Karpas-422 (cell line): ENCODE data around the gene FAM209B. TPM values are rescaled to one million over a fixed set of nuclear protein-coding genes. Genes with fewer than 3 reads are reported as not detected.
"Not testable (repeated sequence)": the region's sequence is repeated elsewhere in the genome, so short reads cannot be mapped to it uniquely, and the experiment has no call there.

Experiments
- DNase-seq: peaks from one replicate; pipeline ENCODE4 v3.0.0-alpha.2; 2015
- H2AFZ ChIP-seq: fragments of 200-600 bp; sonication (generic); 2 replicates; pipeline ENCODE4 v1.6.1; 2014; ENCODE audit warnings: antibody characterized with exemption, low read length, mixed read lengths
- H3K27ac ChIP-seq: fragments of 200-600 bp; sonication (generic); 2 replicates; pipeline ENCODE4 v1.5.1; 2014; ENCODE audit warnings: mild to moderate bottlenecking, low read length, moderate library complexity
- H3K27me3 ChIP-seq: fragments of 200-600 bp; sonication (generic); 2 replicates; pipeline ENCODE4 v1.6.1; 2014; ENCODE audit warnings: low read length, mixed read lengths
- H3K36me3 ChIP-seq: fragments of 200-600 bp; sonication (generic); 2 replicates; pipeline ENCODE4 v1.6.1; 2014; ENCODE audit warnings: low read length, mixed read lengths; ENCODE audit not compliant: insufficient read depth
- H3K4me1 ChIP-seq: fragments of 200-600 bp; sonication (generic); 2 replicates; pipeline ENCODE4 v1.6.1; 2014; ENCODE audit warnings: mild to moderate bottlenecking, low read length, mixed read lengths
- H3K4me2 ChIP-seq: fragments of 200-600 bp; sonication (generic); 2 replicates; pipeline ENCODE4 v1.6.1; 2014; ENCODE audit warnings: low read length, low read depth, mild to moderate bottlenecking; ENCODE audit not compliant: poor library complexity, severe bottlenecking
- H3K4me3 ChIP-seq: fragments of 200-600 bp; sonication (generic); 2 replicates; pipeline ENCODE4 v1.5.1; 2014; ENCODE audit warnings: mild to moderate bottlenecking, antibody characterized with exemption, low read length, mixed read lengths
- H3K79me2 ChIP-seq: fragments of 200-600 bp; sonication (generic); 2 replicates; pipeline ENCODE4 v1.6.1; 2014; ENCODE audit warnings: mild to moderate bottlenecking, low read length, mixed read lengths
- H3K9ac ChIP-seq: fragments of 200-600 bp; sonication (generic); 2 replicates; pipeline ENCODE4 v1.6.0; 2014; ENCODE audit warnings: low read length
- H3K9me2 ChIP-seq: fragments of 200-600 bp; sonication (generic), shearing (Covaris generic); replicated peaks from 2 replicates; pipeline ENCODE4 v1.6.0; 2014; ENCODE audit warnings: mild to moderate bottlenecking, low read length, moderate library complexity; ENCODE audit not compliant: insufficient read depth
- H3K9me3 ChIP-seq: fragments of 300-700, 200-600 bp; sonication (generic); 2 replicates; pipeline ENCODE4 v1.6.1; 2014; ENCODE audit warnings: low read length, mixed read lengths
- H4K20me1 ChIP-seq: fragments of 200-600 bp; sonication (generic); 2 replicates; pipeline ENCODE4 v1.6.1; 2014; ENCODE audit warnings: mild to moderate bottlenecking, antibody characterized with exemption, low read length, low read depth; ENCODE audit not compliant: insufficient read depth
- total RNA-seq: library from RNA; depleted of rRNA; stranded (reverse); fragments of >200 nt; shearing (Covaris generic); gene quantifications from 2 replicates; pipeline ENCODE4 v1.2.3, GENCODE V29; 2014; ENCODE audit warnings: low replicate concordance

FAM209B gene
- total RNA-seq, 1 experiment from 2014 or later = 0.60 TPM

- Histone ChIP-seq H3K4me2 (no peak overlapping the region), H3K79me2 (no peaks in the 10 kb centered on the region), H4K20me1 (no peaks in the 10 kb centered on the region), H3K4me3 (no peak overlapping the region), H3K9me3 (no peaks in the 10 kb centered on the region), H3K27me3 (no peaks in the 10 kb centered on the region), H3K4me1 (peaks cover 15% of the 10 kb centered on the region), H3K27ac (no peak overlapping the region), H3K36me3 (no peaks in the 10 kb centered on the region), H2AFZ (no peak overlapping the region), H3K9me2 (no peaks in the 10 kb centered on the region), H3K9ac (no peak overlapping the region)
- no peak for DNase-seq
Measured at GRCh38 chr20:56551571-56551970, 18.5 kb downstream of the FAM209B start.

DNA sequence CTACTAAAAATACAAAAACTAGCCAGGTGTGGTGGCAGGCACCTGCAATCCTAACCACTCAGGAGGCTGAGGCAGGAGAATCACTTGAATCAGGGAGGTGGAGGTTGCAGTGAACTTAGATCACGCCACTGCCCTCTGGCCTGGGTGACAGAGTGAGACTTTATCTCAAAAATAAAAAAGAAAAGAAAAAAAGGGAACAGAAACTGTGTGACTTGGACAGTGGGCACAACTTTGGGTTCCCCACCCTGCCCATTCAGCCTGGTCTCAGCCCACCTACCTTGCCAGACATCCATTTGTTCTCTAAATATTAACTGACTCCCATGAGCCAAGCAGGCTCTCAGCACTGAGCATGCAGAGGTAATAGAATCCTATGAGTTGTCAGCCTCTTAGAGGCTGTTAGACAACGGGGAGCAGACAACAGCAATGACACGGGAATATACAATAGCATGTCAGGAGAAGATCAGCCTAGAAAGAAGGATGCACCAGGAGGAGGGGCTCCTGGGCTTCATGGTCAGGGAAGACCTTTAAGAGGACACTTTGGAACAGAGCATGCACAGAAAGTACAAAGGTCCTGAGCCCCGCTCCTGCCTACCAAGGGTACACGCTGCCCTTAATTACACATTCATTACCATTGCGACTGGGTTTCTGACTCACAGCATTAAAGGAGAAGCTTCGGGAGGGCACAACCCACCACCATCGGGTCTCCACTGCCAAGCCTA, 20.0 kb downstream of the FAM209B start:
- Histone ChIP-seq H3K9ac (no peak overlapping the region), H3K4me2 (no peak overlapping the region), H3K4me3 (no peak overlapping the region), H3K27ac (no peak overlapping the region), H3K79me2 (no peaks in the 10 kb centered on the region), H3K9me2 (no peaks in the 10 kb centered on the region), H4K20me1 (no peaks in the 10 kb centered on the region), H3K9me3 (no peaks in the 10 kb centered on the region), H3K36me3 (no peaks in the 10 kb centered on the region), H3K4me1 (peaks cover 15% of the 10 kb centered on the region), H2AFZ (no peak overlapping the region), H3K27me3 (no peaks in the 10 kb centered on the region)
- DNase-seq = no peak

GRCh38 chr20:56554869-56555268, 21.8 kb downstream of the FAM209B start:
- no peaks in the 10 kb centered on the region for H3K36me3 ChIP-seq
- no peak overlapping the region for H3K27ac ChIP-seq
- H4K20me1 ChIP-seq = no peaks in the 10 kb centered on the region
- H3K9me2 ChIP-seq = no peaks in the 10 kb centered on the region
- H2AFZ ChIP-seq = no peak overlapping the region
- no peaks in the 10 kb centered on the region for H3K9me3 ChIP-seq
- peaks cover 15% of the 10 kb centered on the region for H3K4me1 ChIP-seq
- peak overlapping the region; percentile 29 for H3K4me2 ChIP-seq
- DNase-seq = peak; percentile 73
- H3K27me3 ChIP-seq = no peaks in the 10 kb centered on the region
- H3K4me3 ChIP-seq = no peak overlapping the region
- H3K79me2 ChIP-seq = no peaks in the 10 kb centered on the region
- H3K9ac ChIP-seq = no peak overlapping the region

- Histone ChIP-seq H3K4me3 (no peak overlapping the region), H2AFZ (no peak overlapping the region), H4K20me1 (no peaks in the 10 kb centered on the region), H3K27ac (no peak overlapping the region), H3K4me2 (no peak overlapping the region), H3K9me2 (no peaks in the 10 kb centered on the region), H3K9ac (no peak overlapping the region), H3K79me2 (no peaks in the 10 kb centered on the region), H3K27me3 (no peaks in the 10 kb centered on the region), H3K9me3 (no peaks in the 10 kb centered on the region), H3K4me1 (peaks cover 14% of the 10 kb centered on the region), H3K36me3 (no peaks in the 10 kb centered on the region)
- DNase-seq = no peak
Measured at GRCh38 chr20:56558968-56559367, 25.9 kb downstream of the FAM209B start.

DNA sequence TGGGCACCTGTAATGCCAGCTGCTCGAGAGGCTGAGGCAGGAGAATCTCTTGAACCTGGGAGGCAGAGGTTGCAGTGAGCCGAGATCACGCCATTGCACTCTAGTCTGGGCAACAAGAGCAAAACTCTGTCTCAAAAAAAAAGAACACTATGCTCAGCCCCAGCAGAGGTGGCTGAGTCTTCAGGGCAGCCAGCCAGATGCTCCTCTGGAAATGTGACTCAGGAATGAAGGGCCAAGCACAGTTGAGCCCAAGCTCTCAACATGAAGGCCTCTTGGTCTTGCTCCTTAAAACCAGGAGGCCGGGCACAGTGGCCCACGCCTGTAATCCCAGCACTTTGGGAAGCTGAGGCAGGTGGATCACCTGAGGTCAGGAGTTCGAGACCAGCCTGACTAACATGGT, 31.5 kb downstream of the FAM209B start:
- not testable (repeated sequence) for H3K4me3 ChIP-seq, H3K4me2 ChIP-seq, H3K4me1 ChIP-seq, DNase-seq, H3K36me3 ChIP-seq, H3K9ac ChIP-seq, H3K27me3 ChIP-seq, H2AFZ ChIP-seq, H4K20me1 ChIP-seq, H3K9me2 ChIP-seq, H3K27ac ChIP-seq, H3K79me2 ChIP-seq, H3K9me3 ChIP-seq

DNA sequence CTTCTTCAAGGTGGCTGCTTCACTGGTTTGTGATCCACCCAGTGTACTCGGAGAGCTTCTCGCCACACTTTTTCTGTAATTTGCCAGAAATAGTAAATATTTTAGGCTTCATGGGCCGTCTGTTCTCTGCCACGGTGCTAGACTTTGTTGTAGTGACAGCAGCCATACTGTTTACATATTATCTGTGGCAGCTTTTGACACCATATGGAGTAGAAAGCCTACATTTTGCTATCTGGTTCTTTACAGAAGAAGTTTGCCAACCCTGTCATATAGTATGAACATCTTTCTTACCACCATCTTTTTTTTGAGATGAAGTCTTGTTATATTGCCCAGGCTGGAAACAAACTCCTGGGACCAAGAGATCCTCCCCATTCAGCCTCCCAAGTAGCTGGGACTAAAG, 32.5 kb downstream of the FAM209B start:
- Histone ChIP-seq H3K9me2 (no peaks in the 10 kb centered on the region), H3K4me1 (no peaks in the 10 kb centered on the region), H3K36me3 (no peaks in the 10 kb centered on the region), H2AFZ (no peak overlapping the region), H3K79me2 (no peaks in the 10 kb centered on the region), H3K9ac (no peak overlapping the region), H3K9me3 (no peaks in the 10 kb centered on the region), H3K4me2 (no peak overlapping the region), H4K20me1 (no peaks in the 10 kb centered on the region), H3K27me3 (no peaks in the 10 kb centered on the region), H3K27ac (no peak overlapping the region), H3K4me3 (no peak overlapping the region)
- DNase-seq = no peak

DNA sequence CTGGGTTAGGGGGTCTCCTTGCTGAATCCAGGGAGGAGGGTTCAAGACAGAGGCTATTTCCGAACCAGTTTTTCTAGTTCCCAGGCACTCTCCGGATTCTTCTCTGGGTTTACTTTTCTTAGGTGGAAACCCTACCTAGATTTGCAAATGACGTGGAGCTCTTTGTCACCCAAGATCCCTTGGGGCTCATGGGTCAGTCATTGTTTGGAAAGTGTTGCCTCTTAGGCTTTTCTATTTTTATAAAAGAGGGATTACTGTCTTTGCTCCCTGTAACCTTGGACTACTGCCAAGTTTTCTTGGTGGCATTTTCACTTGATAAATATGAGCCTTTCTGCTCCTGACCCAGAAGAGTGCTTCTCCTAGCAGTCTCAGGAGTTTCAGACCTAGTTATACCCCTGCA, 33.6 kb downstream of the FAM209B start:
- no peaks in the 10 kb centered on the region for H3K4me1 ChIP-seq
- no peak overlapping the region for H3K4me2 ChIP-seq
- H3K79me2 ChIP-seq = no peaks in the 10 kb centered on the region
- H3K9ac ChIP-seq = no peak overlapping the region
- H3K4me3 ChIP-seq = no peak overlapping the region
- no peaks in the 10 kb centered on the region for H4K20me1 ChIP-seq
- no peak overlapping the region for H3K27ac ChIP-seq
- H3K9me3 ChIP-seq = no peaks in the 10 kb centered on the region
- H3K36me3 ChIP-seq = no peaks in the 10 kb centered on the region
- H3K9me2 ChIP-seq = no peaks in the 10 kb centered on the region
- H2AFZ ChIP-seq = no peak overlapping the region
- no peak for DNase-seq
- no peaks in the 10 kb centered on the region for H3K27me3 ChIP-seq

GRCh38 chr20:56570832-56571231, 37.8 kb downstream of the FAM209B start:
- no peaks in the 10 kb centered on the region for H3K36me3 ChIP-seq
- no peak overlapping the region for H3K9ac ChIP-seq
- H3K79me2 ChIP-seq = no peaks in the 10 kb centered on the region
- no peaks in the 10 kb centered on the region for H3K9me2 ChIP-seq
- no peak overlapping the region for H3K4me3 ChIP-seq
- no peak overlapping the region for H3K27ac ChIP-seq
- H2AFZ ChIP-seq = no peak overlapping the region
- no peaks in the 10 kb centered on the region for H4K20me1 ChIP-seq
- DNase-seq = no peak
- no peaks in the 10 kb centered on the region for H3K27me3 ChIP-seq
- no peak overlapping the region for H3K4me2 ChIP-seq
- H3K4me1 ChIP-seq = no peaks in the 10 kb centered on the region
- no peaks in the 10 kb centered on the region for H3K9me3 ChIP-seq
